Measurements from ENCODE around the gene XPO6.

XPO6 gene

GRCh38 chr16:28069971-28070794 lies 141.6 kb downstream of the XPO6 start:
- no peak for DNase-seq (ENCODE audit: insufficient read length, low spot score)
- FAIRE-seq: no peak

DNA sequence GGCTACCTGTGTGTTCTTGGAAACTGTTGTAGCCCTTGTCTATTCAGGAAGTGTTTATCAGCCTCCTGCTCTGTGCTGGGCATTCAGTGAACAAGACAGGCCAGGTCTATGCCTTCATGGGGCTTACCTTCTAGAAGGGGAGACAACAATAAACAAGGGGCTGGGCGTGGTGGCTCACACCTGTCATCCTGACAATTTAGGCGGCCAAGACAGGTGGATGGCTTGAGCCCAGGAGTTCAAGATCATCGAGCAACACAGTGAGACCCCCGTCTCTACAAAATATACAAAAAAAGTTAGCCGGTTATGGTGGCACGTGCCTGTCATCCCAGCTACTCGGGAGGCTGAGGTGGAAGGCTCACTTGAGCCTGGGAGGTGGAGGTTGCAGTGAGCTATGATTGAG lies 142.8 kb downstream of the XPO6 start:
- DNase-seq (ENCODE audit: insufficient read length, low spot score) (no peak), FAIRE-seq (no peak)

GRCh38 chr16:28067604-28068379 lies 144.0 kb downstream of the XPO6 start:
- FAIRE-seq (no peak), DNase-seq (ENCODE audit: insufficient read length, low spot score) (no peak)

- FAIRE-seq (no peak), DNase-seq (ENCODE audit: insufficient read length, low spot score) (no peak)
These were observed 147.0 kb downstream of the XPO6 start for GRCh38 chr16:28064706-28065249.

- DNase-seq (ENCODE audit: insufficient read length, low spot score) (no peak), FAIRE-seq (no peak)
These were observed 147.6 kb downstream of the XPO6 start for GRCh38 chr16:28064150-28064549.

DNA sequence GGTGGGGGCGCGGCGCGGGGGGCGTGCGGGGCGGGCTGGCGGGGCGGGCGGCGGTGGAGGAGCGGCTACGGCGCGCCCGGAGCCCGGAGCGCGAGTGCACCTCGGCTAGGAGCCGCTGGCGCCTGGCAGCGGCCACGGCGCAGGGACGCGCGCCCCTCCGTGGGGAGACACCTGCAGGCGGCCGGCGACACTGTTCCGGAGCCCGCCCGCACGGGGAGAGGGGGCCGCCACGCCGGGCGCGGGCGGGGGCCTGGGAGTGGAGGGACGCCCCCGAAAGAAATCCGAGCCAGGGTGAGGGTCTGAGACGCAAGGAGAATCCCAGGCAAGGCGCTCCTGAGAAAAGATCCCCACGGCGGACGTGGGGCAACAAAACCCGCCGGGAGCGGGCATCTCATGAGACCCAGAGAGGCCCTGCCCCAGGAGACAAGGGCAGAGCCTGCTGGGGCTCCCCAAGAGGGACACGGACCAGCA lies 148.1 kb downstream of the XPO6 start, which contains the start of gene GSG1L:
GSG1L (minus strand) TSS at position 124 of the 471 bp plus-strand sequence. CDS start 290 bp downstream, outside the sequence.
- DNase-seq (ENCODE audit: insufficient read length, low spot score) (no peak), FAIRE-seq (no peak)

GRCh38 chr16:28062847-28063521 lies 148.8 kb downstream of the XPO6 start:
- FAIRE-seq: no peak

GRCh38 chr16:28062261-28062846 lies 149.4 kb downstream of the XPO6 start:
- DNase-seq (ENCODE audit: insufficient read length, low spot score) (no peak), FAIRE-seq (no peak)

More at GRCh38 chr16:28062847-28063521, 148.8 kb downstream of the XPO6 start:
- no peak for DNase-seq (ENCODE audit: insufficient read length, low spot score)

GRCh38 chr16:28061352-28062101 lies 150.2 kb downstream of the XPO6 start:
- DNase-seq (ENCODE audit: insufficient read length, low spot score): no peak
- no peak for FAIRE-seq

GRCh38 chr16:28059841-28060575 lies 151.8 kb downstream of the XPO6 start:
- no peak for DNase-seq (ENCODE audit: insufficient read length, low spot score)
- FAIRE-seq: no peak

DNA sequence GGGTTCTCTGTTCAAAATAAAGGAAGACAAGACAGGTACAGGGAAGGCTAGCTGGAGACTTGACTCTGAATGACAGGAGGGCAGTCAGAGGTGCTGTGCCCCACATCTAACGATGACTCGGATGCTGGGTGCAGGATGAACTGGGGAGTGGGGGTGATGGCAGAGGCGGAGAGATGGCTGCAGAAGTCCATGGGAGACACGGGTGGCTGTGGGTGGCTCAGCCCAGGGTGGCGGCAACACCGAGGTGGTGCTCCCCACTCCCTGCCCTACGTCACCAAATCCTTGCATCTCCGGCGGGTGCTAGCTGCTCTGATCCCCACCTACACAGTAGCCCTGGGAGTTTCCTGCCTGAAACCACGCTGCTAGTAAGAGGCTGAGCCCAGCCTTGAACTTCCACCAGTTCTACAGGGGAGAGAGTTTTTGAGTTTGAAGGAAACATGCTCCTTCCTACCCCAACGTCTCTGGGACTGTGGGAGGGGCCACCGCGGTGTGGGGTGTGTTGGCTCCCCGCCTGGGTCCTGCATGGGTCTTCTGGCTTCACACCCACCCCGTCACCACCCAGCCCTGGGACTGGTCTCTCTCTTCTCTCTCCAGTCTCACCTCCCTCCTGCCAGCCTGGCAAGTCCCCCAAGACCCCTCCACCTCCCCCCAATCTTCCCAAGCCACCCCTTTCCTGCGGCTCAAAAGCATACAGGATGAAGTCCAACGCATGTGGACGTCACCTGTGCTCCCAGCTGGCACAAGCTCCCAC lies 152.8 kb downstream of the XPO6 start:
- DNase-seq (ENCODE audit: insufficient read length, low spot score): no peak
- FAIRE-seq: no peak

DNA sequence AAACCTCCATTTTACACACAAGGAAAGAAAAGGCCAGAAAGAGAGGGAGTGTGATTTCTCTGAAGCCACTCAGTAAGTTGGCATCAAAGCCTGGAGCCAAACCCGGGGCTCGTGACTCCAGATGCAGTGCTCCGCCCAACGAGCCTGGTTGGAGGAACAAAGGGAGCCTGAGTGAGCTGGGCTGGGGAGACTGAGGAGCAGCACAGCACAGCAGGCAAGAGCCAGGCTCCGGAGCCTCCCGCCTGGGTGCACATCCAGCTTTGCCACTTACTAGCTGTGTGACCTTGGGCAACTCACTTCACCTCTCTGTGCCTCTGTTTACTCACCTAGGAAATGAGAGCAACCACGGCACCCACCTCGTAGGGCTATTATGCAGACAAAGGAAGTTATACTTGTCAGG lies 153.8 kb downstream of the XPO6 start:
- FAIRE-seq (no peak), DNase-seq (ENCODE audit: insufficient read length, low spot score) (no peak)

- DNase-seq (ENCODE audit: insufficient read length, low spot score) (no peak), FAIRE-seq (no peak)
These were observed 158.3 kb downstream of the XPO6 start for GRCh38 chr16:28053461-28053860.

GRCh38 chr16:28052274-28053128 lies 159.3 kb downstream of the XPO6 start:
- FAIRE-seq: no peak

GRCh38 chr16:28051486-28051885 lies 160.3 kb downstream of the XPO6 start:
- DNase-seq (ENCODE audit: insufficient read length, low spot score): no peak
- FAIRE-seq: no peak

More at GRCh38 chr16:28052274-28053128, 159.3 kb downstream of the XPO6 start:
- no peak for DNase-seq (ENCODE audit: insufficient read length, low spot score)
